ENCODE measurements around the gene COL8A2.
"Not testable (repeated sequence)": the region's sequence is repeated elsewhere in the genome, so short reads cannot be mapped to it uniquely, and the experiment has no call there.

COL8A2 gene

GRCh38 chr1:36158827-36159252, 33.8 kb upstream of the COL8A2 start:
- not testable (repeated sequence) for DNase-seq (ENCODE audit: low read depth)
- peak overlapping the region; percentile 93 for H3K4me3 ChIP-seq (ENCODE audit: low read depth, low read length)

DNA sequence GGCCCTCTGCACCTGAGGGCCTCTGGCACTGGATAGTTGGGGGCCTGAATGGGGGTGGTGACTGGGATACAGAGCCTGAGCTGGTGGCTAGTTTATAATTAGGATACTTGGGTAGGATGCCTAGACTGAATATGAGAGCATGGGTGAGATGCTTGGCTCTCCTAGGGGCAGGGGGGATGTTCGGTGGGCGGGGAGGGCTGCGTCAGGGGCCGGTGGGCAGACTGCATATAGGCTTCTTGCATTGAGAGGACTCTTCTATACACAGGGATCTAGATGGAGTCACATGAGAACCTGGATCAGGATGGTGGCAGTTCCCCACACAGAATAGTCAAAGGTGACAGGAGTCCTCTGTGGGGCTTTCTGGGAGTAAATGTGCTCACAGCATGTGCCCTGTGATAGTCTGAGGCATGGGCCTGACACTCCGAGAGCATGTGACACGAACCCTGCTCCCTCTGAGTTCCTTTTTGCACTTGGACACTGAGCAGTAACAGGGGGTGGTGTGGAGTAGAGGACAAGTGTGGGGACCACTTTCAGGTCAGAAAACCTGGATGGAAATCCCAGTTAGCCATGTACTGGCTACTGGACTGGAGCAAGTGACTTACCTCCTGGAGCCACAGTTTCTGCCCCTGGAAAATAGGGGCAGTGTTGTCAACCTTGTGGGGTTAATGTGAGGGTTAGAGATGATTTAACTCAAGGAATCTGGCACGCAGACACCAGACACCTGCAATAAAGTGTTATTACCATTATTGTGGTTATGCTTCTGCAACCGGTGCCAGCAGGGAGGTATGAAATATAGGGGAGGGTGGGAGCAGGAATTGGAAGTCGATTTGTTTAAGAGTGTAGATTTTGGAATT, 33.2 kb upstream of the COL8A2 start:
- no peak for DNase-seq (ENCODE audit: low read depth)
- H3K4me3 ChIP-seq (ENCODE audit: low read depth, low read length) = peak overlapping the region; percentile 93

GRCh38 chr1:36157115-36157903, 32.3 kb upstream of the COL8A2 start:
- H3K4me3 ChIP-seq (ENCODE audit: low read depth, low read length) = peak overlapping the region; percentile 93
- no peak for DNase-seq (ENCODE audit: low read depth)

- no peak for DNase-seq (ENCODE audit: low read depth)
- H3K4me3 ChIP-seq (ENCODE audit: low read depth, low read length) = peak overlapping the region; percentile 93
Observed at GRCh38 chr1:36156329-36157114, 31.5 kb upstream of the COL8A2 start.

GRCh38 chr1:36155408-36156328, 30.6 kb upstream of the COL8A2 start, which contains the start of gene MAP7D1:
MAP7D1 (plus strand) TSS chr1:36156160; CDS start chr1:36156418, 258 bp downstream.
- DNase-seq (ENCODE audit: low read depth) = peak; percentile 56
- peak within 1 kb of the TSS; percentile 93 for H3K4me3 ChIP-seq (ENCODE audit: low read depth, low read length)

DNA sequence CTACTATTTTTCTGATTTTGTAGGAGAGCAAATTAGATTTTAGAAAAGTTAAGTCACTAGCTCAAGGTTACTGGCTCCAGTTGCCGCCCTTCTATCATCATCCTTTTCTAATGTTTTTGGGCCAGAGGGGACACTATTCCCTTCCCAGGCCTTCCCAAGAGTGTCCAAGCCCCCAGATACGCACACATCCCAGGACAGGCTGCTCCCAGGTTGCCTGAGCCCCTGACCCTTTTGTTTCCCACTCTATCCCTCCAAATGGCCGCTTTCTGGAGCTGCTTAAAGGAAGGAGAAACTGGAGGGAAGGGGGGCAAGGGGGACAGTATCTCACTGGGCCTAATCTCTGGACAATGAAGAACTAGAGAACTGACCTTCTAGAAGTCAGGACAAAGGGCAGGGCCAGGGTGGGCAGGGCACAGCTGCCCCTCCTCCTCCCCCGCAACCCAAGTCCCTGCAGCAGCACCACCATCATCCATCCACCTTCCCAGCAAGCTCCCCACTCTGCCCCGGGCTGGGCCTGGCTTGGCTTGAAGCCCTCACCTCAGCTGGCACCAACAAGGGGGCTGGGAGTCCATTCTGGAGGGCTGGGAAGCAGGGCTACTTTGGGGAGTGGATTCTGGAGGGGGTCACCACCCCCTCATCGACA, 29.9 kb upstream of the COL8A2 start:
- H3K4me3 ChIP-seq (ENCODE audit: low read depth, low read length) = peak overlapping the region; percentile 93
- no peak for DNase-seq (ENCODE audit: low read depth)

DNA sequence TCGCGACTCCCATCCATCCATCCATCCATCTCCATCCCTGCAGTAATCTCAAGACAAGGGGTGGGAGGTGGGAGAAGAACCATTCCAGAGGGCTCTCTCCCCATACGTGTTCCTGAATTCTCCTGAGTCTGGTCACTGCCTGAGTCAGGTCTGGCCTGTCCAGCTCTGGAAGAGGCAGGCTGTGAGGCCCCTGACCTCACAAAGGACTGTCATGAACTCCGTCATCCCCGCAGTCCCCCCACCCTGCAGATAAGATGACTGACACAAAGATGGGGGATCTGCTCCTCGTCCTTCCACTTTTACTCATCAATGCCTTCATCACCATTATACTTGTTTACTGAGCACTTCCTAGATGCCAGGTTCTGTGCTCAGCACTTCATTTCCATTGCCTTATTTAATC, 29.3 kb upstream of the COL8A2 start:
- no peak for DNase-seq (ENCODE audit: low read depth)
- no peak overlapping the region for H3K4me3 ChIP-seq (ENCODE audit: low read depth, low read length)

DNA sequence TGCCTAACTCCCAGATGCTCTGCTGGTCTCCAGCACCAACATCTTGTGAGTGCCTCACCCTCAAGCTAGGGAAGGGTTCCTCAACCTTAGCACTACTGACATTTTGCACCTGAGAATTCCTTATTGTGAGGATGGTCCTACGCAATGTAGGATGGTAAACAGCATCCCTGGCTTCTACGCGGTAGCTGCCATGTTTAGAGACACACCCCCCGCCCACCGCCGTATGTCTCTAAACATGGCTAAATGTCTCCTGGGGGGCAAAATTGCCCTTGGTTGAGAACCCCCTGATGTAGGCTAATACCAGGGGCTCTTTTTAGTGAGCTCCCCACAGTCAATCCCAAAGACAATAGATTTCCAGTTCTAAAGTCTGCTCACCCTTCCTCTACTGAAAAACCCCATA, 28.5 kb upstream of the COL8A2 start:
- DNase-seq (ENCODE audit: low read depth) = no peak
- H3K4me3 ChIP-seq (ENCODE audit: low read depth, low read length) = no peak overlapping the region

DNA sequence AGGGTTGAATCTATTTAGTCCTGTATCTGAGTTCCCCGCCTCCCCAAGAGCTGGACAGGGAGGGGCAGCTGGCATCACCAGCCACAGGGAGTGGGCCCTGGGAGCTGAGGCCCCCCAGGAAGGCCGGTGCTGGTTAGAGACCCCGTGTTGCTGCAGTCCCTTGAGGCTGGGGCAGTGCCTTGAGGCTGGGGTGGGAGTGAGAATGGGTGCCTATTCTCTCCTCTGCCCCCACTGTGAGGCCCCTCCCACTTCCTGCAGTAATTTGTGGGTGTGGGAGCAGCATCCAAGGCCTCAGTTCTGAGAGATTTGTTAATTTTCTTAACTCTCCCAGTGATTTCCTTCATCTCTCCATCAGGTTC, 26.8 kb upstream of the COL8A2 start:
- no peak for DNase-seq (ENCODE audit: low read depth)
- H3K4me3 ChIP-seq (ENCODE audit: low read depth, low read length) = no peak overlapping the region

GRCh38 chr1:36151134-36151844, 26.3 kb upstream of the COL8A2 start:
- DNase-seq (ENCODE audit: low read depth) = no peak
- H3K4me3 ChIP-seq (ENCODE audit: low read depth, low read length) = no peak overlapping the region

GRCh38 chr1:36150296-36151133, 25.5 kb upstream of the COL8A2 start:
- peak overlapping the region; percentile 2 for H3K4me3 ChIP-seq (ENCODE audit: low read depth, low read length)

DNA sequence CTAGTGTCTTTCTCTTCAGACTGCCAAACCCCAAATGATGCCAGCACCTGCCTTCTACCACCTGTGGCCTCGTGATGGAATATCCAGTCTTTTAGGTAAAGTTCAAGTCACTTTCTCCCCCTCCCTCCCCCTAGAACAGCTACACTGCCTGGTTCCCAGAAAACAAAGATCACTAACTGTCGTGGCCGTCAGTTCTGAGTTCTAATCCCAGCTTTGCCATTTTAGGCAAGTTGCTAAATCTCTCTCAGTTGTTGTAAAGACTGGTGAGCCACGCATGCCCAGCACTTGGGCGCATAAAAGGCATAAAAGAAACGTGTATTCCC, 24.9 kb upstream of the COL8A2 start:
- H3K4me3 ChIP-seq (ENCODE audit: low read depth, low read length) = no peak overlapping the region
- DNase-seq (ENCODE audit: low read depth) = no peak

More at GRCh38 chr1:36150296-36151133, 25.5 kb upstream of the COL8A2 start:
- DNase-seq (ENCODE audit: low read depth) = peak; percentile 86

- DNase-seq (ENCODE audit: low read depth) = peak; percentile 98
- H3K4me3 ChIP-seq (ENCODE audit: low read depth, low read length) = peak within 1 kb of the TSS; percentile 79
Observed at GRCh38 chr1:36149237-36149972, 24.4 kb upstream of the COL8A2 start, which contains the start of gene TRAPPC3. TRAPPC3 (minus strand) TSS chr1:36149486; CDS start chr1:36149378, 108 bp downstream.

DNA sequence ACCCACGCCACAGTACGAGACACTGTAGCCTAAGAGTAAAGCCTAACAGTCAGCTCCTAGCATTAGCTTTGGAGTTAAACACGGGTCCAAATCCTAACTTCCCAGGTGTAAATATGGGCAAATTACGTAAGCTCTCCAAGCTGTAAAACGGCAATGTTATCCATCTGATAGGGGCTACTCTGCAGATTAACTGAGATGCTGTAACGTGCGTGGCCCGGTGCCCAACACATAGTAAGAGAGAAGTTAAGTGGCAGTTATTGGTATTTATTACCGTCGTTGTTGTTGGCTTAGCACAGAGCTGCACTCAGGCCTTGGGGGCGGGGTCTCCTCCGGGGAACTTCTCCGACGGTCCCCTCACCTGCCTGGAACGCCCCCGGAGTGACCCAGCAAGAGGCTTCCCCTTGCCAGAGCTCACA, 23.8 kb upstream of the COL8A2 start:
- no peak for DNase-seq (ENCODE audit: low read depth)
- peak overlapping the region; percentile 79 for H3K4me3 ChIP-seq (ENCODE audit: low read depth, low read length)

- H3K4me3 ChIP-seq (ENCODE audit: low read depth, low read length) = no peak overlapping the region
- no peak for DNase-seq (ENCODE audit: low read depth)
Observed at GRCh38 chr1:36144413-36144812, 19.4 kb upstream of the COL8A2 start.

DNA sequence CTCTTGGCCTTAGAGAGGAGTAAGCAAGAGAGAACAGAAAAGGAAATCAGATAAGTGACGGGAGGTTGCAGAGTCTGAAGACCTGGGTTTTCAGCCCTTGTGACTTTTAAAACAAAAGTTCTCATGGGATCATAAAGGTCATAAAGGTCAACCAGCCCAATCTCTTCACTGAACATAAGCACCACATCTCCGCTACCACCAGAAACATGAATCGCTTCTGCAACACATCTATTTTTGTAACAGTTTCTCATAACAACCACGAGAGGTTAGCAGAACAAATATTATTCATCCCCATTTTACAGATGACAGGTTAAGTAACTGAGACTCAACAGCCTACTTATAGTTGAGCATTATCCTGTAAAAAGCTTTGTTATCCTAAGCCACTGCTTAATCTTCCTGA, 18.4 kb upstream of the COL8A2 start:
- no peak overlapping the region for H3K4me3 ChIP-seq (ENCODE audit: low read depth, low read length)
- no peak for DNase-seq (ENCODE audit: low read depth)

Data from skeletal muscle cell (primary cell).